ENCODE measurements around the gene SLC26A1.
"Not testable (repeated sequence)": the region's sequence is repeated elsewhere in the genome, so short reads cannot be mapped to it uniquely, and the experiment has no call there.

Gene SLC26A1

DNA sequence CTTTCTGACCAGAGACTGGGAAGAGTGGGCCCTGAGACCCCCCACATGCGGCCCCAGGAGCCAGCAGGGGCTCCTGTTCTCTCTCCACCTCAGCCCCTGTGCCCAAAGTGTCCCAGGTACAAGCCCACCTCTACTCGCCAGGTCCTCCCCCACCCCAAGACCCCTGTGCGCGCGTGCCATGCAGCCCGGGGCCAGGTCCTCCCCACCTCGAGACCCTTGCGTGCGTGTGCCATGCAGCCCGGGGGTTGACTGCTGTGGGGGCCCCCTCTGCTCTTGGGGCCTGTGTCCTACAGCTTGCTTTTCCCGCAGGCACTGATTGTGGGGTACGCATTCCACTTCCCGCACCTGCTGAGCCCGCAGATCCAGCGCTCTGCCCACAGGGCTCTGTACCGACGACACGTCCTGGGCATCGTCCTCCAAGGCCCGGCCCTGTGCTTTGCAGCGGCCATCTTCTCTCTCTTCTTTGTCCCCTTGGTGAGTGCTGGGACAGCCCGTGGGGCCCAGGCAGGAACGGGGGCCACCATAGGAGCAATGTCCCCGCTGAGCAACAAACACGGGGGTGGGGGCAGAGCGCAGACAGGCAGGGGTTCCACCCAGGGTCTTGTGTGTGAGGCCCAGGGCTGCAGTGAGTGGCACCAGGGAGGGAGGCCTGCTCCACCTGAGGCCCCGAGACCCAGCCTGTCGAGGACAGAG is 40.2 kb downstream of the SLC26A1 start:
- no peak for DNase-seq

DNA sequence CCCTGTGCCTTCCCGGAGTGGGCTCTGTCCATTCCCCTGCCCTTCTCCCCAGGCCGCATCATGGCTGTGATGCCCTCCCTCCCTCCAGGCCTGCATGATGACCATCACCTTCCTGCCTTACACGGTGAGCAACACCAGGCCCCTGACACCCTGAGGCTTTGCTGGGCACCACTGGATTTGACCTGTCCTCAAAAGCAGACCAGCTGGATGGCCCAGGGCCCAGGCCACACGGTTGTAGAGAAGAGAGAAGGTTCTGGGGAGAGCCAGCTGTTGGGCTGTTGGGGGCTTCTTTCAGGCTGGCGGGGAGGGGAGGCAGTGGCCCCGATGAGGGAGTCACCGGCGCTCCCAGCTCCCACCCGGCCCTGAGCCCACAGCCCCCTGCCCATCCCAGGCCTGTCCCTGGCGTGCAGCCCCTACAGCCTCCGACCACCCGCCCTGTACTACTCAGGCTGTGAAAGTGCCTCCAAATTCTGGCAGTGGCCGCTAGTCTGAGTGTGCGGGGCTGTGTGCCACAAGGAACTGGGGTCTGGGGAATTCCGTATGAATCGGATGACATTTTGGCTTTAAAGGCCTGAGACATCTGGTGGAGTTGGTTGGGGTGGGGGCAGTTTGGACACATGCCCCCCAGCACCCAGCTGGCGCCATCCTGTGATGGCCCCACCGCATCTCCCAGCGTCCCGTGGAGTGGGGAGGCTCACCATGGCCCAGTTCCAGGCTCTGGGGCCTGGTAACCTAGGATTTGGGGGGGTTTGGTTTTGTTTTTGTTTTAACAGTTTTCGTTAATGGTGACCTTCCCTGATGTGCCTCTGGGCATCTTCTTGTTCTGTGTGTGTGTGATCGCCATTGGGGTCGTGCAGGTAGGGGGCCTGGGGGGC is 41.4 kb downstream of the SLC26A1 start:
- no peak for DNase-seq

DNA sequence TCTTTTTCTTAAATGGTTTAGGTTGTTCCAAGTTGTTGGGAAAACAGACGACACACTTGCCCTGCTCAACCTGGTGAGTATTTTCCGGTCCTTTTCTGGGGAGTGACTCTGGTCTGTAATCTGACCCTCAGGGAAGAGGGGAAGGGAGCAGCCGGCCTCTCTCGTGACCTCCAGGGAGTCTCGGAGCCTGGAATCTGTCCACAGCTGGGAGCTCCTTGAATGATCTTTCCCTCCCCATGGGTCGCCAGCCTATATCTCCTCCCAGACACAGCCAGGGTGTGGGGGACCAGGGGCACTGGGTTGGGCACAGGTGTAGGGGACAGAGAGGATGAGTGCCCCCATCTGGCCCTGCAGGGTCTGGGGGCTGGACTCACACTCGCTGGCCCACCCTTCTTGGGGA is 42.0 kb downstream of the SLC26A1 start:
- DNase-seq: no peak

DNA sequence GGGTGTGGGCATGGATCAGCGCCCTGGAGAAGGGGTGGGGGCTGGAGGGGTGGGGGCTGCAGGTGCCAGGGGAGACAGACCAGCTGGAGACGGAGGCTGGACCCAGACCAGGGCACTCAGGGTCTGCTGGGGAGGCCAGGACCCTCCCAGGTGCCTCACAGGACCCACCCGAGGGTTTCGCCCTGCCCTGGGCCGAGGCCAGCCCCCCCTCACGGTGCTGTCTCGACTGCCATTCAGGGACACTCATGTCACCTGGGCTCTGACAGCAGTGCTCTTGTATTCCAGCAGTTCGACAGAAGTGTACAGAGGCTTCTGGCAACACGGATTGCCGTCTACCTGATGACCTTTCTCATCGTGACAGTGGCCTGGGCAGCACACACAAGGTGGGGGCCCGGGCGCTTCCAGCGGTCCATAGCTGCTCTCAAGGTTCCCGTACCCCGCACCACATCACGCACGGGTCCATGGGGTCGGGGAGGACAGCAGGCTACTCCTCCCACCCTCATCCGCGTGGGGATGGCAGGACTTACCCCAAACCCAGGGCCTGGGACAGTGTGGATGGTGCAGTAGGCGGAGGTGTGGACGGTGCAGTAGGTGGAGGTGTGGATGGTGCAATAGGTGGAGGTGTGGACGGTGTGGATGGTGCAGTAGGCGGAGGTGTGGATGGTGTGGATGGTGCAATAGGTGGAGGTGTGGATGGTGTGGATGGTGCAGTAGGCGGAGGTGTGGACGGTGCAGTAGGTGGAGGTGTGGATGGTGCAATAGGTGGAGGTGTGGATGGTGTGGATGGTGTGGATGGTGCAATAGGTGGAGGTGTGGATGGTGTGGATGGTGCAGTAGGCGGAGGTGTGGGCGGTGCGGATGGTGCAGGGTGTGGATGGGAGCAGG is 42.8 kb downstream of the SLC26A1 start:
- no peak for DNase-seq

DNA sequence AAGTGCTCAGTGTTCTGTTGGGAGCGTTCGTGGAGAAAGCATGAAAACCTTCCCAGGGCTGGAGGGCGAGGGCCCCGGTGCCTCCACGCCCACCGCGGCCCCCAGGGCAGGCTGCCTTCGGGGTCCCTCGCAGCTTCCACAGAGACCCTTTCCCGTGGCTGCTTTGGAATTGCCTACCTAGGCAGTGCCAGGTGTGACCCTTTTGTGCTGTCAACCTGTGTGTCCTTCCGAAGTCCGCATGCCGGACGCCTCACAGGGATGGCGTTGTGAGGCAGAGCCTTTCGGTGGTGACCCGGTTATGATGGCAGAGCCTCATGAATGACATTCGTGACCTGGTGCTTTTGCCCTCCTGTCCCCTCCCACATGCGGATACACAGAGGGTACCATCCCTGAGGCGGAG is 43.5 kb downstream of the SLC26A1 start:
- no peak for DNase-seq

DNA sequence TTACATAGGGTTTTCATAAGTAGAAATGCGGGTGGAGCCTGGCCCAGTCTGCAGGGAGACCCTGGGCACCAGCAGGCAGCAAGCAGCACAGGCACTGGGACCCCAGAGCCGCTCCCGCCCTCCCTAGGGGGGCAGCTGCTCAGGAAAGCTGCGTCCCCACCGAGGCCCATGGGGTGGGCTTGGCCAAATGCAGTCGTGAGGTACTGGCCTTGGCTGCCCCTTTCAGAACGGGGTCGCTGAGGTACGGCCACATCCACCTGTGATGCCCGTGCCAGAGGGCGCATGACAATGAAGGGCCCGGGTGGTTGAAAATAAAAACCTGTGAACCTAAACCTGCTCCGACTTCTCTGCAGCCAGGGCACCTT is 44.3 kb downstream of the SLC26A1 start:
- DNase-seq: no peak

DNA sequence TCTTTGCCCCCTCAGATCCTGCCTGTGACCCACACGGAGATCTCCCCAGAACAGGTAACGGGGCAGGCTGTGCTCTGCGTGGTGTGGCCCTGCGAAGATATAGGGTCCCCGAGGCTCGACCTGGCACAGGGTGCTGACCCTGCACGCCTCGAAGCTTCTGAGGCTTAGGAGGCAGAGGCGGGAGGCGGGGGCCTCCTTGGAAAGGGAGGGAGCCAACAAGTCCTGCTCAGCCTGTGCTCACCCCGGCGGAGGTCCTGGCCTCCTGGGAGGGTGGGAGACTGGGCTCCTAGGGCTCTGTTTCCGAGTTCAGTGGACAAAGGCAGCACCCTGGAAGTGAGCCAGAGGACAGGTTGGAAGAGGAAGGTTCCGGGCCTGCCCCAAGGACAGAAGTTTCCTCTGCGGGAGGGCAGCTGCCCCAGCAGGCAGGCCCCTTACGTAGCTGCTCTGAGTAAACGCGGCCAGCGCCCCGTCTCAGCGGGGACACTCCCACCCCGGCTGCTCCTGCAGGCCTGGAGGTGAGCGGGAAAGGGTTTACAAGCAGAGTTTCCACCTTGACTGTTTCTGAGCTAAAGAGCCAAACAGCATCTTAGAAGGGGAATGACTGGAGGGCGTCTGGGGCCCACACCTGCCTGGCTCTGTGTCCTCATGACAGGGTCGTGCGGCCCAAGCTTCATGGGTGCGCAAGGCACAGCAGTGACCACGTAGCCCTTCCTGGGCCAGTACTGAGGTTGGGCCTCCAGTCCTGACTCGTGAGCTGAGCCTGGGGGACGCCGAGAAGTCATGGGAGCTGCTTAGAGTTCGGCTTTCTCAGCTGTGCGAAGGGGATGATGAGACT is 44.9 kb downstream of the SLC26A1 start:
- DNase-seq: no peak

DNA sequence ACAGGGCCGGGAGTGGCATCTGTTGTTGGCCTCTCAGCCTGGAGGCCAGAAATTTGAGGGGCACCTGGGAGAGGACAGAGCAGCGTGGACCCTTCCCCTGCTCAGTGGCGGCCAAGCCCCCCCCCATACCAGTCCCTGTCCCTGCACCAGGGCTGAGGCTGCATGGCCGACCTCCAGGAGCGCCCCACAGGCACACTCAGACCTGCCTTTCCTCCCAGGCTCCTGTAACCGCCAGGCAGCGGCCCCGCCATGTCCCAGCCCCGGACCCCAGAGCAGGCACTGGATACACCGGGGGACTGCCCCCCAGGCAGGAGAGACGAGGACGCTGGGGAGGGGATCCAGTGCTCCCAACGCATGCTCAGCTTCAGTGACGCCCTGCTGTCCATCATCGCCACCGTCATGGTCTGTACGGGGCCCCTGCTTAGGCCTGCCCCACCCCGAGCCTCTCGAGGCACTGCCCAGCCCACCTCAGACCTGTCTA is 45.7 kb downstream of the SLC26A1 start:
- no peak for DNase-seq

DNA sequence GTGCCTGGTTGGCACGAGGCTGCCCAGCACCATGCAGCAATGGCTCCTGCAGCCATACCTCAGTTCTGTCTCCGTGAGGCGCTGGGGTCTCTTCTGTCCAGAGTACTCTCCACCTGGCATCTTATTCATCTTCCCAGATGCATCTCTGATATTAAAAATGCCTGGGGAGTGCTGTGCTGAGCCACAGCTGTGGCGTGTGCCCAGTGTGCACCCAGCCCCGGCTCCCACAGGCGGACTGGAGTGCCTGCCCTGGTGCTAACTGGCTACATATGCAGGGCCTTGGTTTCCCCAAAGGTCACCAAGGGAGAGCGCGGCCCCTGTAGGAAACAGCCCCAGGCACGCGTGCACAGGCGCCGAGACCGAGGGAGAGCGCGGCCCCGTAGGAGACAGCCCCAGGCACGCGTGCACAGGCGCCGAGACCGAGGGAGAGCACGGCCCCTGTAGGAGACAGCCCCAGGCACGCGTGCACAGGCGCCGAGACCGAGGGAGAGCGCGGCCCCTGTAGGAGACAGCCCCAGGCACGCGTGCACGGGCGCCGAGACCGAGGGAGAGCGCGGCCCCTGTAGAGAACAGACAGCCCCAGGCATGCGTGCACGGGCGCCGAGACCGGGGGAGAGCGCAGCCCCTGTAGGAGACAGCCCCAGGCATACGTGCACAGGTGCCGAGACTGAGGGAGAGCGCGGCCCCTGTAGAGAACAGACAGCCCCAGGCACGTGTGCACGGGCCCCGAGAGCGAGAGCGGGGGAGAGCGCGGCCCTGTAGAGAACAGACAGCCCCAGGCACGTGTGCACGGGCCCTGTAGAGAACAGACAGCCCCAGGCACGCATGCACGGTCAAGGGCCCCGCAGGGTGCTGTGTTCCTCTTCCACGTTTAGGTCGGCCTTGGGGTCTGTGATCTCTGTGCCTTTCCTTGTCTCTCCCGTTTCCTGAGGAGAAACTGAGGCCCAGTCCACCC is 46.4 kb downstream of the SLC26A1 start:
- DNase-seq: no peak

DNA sequence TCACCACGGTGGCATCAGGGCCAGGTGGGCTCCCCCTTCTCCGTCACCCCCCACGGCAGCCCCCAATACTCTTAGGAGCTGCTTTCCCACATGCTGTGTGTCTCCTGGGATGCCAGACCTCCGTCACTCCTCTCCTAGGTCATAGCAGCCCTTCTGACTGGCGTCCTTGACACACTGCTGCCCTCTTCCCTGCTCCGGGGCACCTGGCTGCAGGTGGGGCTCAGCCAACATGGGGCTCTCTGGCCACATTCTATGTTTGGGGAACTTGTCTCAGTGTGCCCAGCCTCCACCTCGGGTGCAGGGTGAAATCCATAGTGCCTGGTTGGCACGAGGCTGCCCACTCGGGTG is 47.1 kb downstream of the SLC26A1 start:
- DNase-seq: no peak

DNA sequence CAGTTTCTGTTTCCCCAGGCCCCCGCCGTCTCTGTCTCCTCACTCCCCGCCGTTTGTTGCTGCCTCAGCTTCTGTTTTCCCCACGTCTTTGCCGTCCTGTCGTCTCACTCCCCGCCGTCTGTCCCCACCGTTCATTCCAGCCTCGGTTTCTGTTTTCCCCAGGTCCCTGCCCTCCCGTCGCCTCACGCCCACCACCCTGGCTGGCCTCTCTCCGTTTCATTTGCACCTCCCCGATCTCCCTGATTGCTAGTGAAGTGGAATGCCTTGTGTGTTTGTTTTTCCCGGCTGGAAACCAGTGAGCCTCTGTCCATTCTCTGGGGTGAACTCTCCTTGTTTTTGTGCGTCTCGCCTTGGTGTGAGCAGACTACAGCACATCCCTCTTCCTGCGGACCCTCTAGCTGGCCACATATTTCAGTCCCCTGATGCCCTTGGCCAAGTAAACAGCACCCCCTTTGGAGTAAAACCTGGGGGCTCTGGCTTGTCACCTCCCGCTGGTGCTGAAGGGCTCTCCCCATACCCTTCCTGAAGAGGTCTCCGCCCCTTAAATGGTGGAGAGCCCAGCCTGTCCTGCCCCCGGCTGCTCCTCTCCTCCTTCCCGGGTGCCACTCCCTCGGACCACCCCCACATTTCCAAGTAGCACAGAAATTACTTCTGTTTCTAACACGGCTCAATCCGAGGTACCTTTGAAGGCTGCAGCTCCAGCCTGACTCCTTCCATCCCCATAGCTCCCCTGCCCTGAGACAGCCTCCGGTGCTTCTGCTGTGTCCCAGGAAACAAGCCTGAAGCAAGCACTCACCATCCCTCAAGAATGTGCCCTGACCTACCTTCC is 47.7 kb downstream of the SLC26A1 start:
- no peak for DNase-seq

DNA sequence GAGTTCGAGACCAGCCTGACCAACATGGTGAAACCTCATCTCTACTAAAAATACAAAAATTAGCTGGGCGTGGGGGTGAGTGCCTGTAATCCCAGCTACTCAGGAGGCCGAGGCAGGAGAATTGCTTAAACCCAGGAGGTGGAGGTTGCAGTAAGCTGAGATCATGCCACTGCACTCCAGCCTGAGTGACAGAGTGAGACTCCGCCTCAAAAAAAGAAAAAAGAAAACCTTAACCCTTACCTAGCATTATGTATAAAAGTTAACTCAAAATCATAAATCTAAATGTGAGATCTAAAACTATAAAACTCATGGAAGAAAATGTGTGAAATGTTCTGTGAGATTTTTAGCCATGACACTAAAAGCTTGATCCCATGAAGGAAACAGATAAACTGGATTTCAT is 53.7 kb downstream of the SLC26A1 start:
- DNase-seq: not testable (repeated sequence)
